Calu3 (cell line): ENCODE results near the gene MYEF2. TPM values are rescaled to one million over a fixed set of nuclear protein-coding genes. Genes with fewer than 3 reads are reported as not detected.

Experiments used
- BruUV-seq: library from RNA; stranded (reverse); fragments of 400-500 nt; replicated peaks from 2 replicates; lab custom pipeline; 2021; lab: Mats Ljungman, UMichigan
- CTCF ChIA-PET: fragments of 300-600 bp; sonication (Branson Sonifier 250); formaldehyde crosslinking; loops from one replicate; lab custom pipeline; 2022; ENCODE audit warnings: antibody characterized with exemption; lab: Charles Lee
- DNase-seq: peaks from one replicate; pipeline ENCODE4 v3.0.0; 2022
- H3K27ac Mint-ChIP-seq: one replicate; pipeline ENCODE4 v1.8.0; 2022; ENCODE audit warnings: mixed read lengths; ENCODE audit not compliant: unreplicated experiment
- H3K27me3 Mint-ChIP-seq: one replicate; pipeline ENCODE4 v1.8.0; 2022; ENCODE audit warnings: mixed read lengths; ENCODE audit not compliant: unreplicated experiment
- H3K36me3 Mint-ChIP-seq: one replicate; pipeline ENCODE4 v1.8.0; 2022; ENCODE audit warnings: mild to moderate bottlenecking, moderate library complexity, mixed read lengths; ENCODE audit not compliant: insufficient read depth, unreplicated experiment
- H3K4me1 Mint-ChIP-seq: one replicate; pipeline ENCODE4 v1.8.0; 2022; ENCODE audit warnings: mild to moderate bottlenecking, low read depth, mixed read lengths; ENCODE audit not compliant: unreplicated experiment
- H3K4me3 Mint-ChIP-seq: one replicate; pipeline ENCODE4 v1.8.0; 2022; ENCODE audit warnings: mild to moderate bottlenecking, low read depth, moderate library complexity, mixed read lengths; ENCODE audit not compliant: unreplicated experiment
- H3K9me3 Mint-ChIP-seq: one replicate; pipeline ENCODE4 v1.8.0; 2022; ENCODE audit warnings: low read depth, mixed read lengths; ENCODE audit not compliant: unreplicated experiment
- intact Hi-C: fragments of 100-400 bp; cut with micrococcal nuclease; formaldehyde crosslinking; loops from one replicate; pipeline ENCODE4 v1.10.0; 2022; ENCODE audit not compliant: unreplicated experiment
- total RNA-seq: library from RNA; stranded (reverse); gene quantifications from 2 replicates; pipeline ENCODE4 v1.2.3, GENCODE V29; 2022
- TF ChIP-seq, protein P1 (sequence below): fragments of 200-600 bp; IDR thresholded peaks from one replicate; pipeline ENCODE4 v1.8.0; 2022; ENCODE audit warnings: antibody characterized with exemption; ENCODE audit not compliant: unreplicated experiment

Gene MYEF2
- total RNA-seq, 1 experiment from 2014 or later: 31.1 TPM

DNA sequence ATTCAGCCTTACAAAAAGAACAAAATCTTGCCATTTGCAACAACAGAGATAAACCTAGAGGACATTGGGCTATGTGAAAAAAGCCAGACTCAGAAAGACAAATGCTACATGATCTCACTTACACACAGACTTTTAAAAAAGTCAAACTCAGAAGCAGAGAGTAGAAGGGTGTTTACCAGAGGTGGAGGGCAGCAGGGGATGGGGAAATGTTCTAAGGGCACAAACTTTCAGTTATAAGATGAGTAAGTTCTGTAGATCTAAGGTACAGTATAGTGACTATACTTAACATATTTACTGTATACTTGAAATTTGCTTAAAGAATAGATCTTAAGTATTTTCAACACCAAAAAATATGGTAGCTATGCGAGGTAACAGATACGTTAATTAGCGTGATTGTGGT is 3.0 kb downstream of the MYEF2 start:
- CTCF ChIA-PET: no interaction called here
- intact Hi-C loops: no loop called here
- TF ChIP-seq, protein P1, sequence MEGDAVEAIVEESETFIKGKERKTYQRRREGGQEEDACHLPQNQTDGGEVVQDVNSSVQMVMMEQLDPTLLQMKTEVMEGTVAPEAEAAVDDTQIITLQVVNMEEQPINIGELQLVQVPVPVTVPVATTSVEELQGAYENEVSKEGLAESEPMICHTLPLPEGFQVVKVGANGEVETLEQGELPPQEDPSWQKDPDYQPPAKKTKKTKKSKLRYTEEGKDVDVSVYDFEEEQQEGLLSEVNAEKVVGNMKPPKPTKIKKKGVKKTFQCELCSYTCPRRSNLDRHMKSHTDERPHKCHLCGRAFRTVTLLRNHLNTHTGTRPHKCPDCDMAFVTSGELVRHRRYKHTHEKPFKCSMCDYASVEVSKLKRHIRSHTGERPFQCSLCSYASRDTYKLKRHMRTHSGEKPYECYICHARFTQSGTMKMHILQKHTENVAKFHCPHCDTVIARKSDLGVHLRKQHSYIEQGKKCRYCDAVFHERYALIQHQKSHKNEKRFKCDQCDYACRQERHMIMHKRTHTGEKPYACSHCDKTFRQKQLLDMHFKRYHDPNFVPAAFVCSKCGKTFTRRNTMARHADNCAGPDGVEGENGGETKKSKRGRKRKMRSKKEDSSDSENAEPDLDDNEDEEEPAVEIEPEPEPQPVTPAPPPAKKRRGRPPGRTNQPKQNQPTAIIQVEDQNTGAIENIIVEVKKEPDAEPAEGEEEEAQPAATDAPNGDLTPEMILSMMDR: no peak
- Mint-ChIP-seq H3K4me1 (no peaks in the 10 kb centered on the region), H3K36me3 (peaks cover 7% of the 10 kb centered on the region), H3K4me3 (no peak overlapping the region), H3K27ac (no peak overlapping the region), H3K9me3 (no peaks in the 10 kb centered on the region), H3K27me3 (no peaks in the 10 kb centered on the region)
- DNase-seq: no peak
- no TSS peak for BruUV-seq

DNA sequence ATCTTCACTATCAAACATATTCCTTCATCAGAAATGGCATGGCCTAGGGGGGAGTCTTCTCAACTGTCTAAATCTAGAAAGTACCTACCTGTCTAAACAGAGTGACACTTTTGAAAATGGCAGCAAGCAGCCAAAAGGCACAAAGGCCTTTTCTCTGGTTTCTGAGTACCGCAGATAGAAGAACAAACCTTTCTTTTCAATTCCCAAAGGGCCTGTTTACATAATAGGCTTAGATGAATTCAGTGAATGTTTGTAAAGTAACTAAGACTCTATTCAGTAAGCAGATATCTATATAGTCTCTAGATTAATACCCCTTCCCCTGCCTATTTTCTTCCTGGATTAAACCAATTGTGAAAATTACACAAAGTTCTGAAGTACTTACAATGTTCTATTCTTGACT is 7.1 kb downstream of the MYEF2 start:
- no peaks in the 10 kb centered on the region for H3K27me3 Mint-ChIP-seq
- H3K9me3 Mint-ChIP-seq: no peaks in the 10 kb centered on the region
- intact Hi-C loops: no loop called here
- TF ChIP-seq, protein P1: no peak
- CTCF ChIA-PET: no interaction called here
- H3K27ac Mint-ChIP-seq: no peak overlapping the region
- H3K36me3 Mint-ChIP-seq: no peaks in the 10 kb centered on the region
- BruUV-seq: no TSS peak
- no peak overlapping the region for H3K4me3 Mint-ChIP-seq
- DNase-seq: no peak
- H3K4me1 Mint-ChIP-seq: no peaks in the 10 kb centered on the region

DNA sequence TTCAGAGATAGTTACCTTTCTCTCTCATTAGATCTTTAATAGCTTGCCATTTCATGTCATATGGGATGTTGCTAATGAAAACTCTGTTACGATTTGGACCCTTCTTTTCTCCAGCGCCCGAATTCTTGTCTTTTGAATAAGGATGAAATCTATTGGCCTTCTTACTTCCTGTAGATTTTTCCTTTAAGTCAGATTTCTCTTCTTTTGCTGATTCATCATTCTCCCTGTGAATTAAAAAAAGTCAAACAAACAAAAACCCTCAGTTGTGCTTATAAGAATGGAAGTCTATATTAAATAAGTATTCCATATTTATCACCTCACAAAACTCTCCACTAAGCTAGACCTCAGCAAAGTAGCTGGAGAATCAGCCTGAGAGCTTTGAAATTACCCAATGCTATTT is 9.5 kb downstream of the MYEF2 start:
- no TSS peak for BruUV-seq
- DNase-seq: no peak
- no peaks in the 10 kb centered on the region for H3K4me1 Mint-ChIP-seq
- TF ChIP-seq, protein P1: no peak
- intact Hi-C loops: no loop called here
- no peak overlapping the region for H3K4me3 Mint-ChIP-seq
- H3K36me3 Mint-ChIP-seq: no peaks in the 10 kb centered on the region
- H3K27ac Mint-ChIP-seq: no peak overlapping the region
- H3K9me3 Mint-ChIP-seq: no peaks in the 10 kb centered on the region
- no peaks in the 10 kb centered on the region for H3K27me3 Mint-ChIP-seq
- CTCF ChIA-PET: interaction anchor here (0.6 kb wide), 1 partner anchor 927 kb away, joined by 3 read pairs; no protein-coding TSS in a partner anchor

DNA sequence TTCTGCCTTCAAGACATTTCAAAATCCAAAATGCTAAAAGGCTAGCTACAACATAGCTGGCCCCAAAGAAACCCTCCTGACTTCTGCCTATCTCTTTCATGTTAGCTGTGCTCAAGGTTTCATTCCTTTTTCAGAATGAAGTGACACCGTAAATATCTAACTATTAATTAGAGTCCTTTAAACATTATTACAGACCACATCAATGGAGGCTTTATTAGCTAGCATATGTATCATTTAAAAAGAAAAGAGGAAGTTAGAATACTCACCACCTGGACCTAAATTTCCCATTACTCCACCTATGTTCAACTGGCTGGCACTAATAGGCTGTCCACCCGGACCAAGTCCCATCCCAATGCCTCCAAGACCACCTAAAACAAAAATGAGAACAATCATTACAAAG is 24.6 kb downstream of the MYEF2 start:
- no peak for DNase-seq
- no TSS peak for BruUV-seq
- H3K27ac Mint-ChIP-seq: no peak overlapping the region
- intact Hi-C loops: no loop called here
- TF ChIP-seq, protein P1: no peak
- no peaks in the 10 kb centered on the region for H3K27me3 Mint-ChIP-seq
- H3K9me3 Mint-ChIP-seq: no peaks in the 10 kb centered on the region
- no peaks in the 10 kb centered on the region for H3K36me3 Mint-ChIP-seq
- H3K4me1 Mint-ChIP-seq: no peaks in the 10 kb centered on the region
- CTCF ChIA-PET: no interaction called here
- no peak overlapping the region for H3K4me3 Mint-ChIP-seq
